ENCODE measurements around the gene EXTL1.

GRCh38 chr1:26055041-26055440 is 33.5 kb downstream of the EXTL1 start:
- TF ChIP-seq CTCF (IDR thresholded peaks at IDR 0.05 in 2 of 3, conservative IDR thresholded peaks at IDR 0.05 in 1 of 3; ENCODE audit: borderline replicate concordance in 1 of 3, insufficient read depth in 1 of 3, low read depth in 2 of 3, low read length in 2 of 3) (no peak), REST (IDR thresholded peaks at IDR 0.05; ENCODE audit: low read depth) (no peak), MAX (IDR thresholded peaks at IDR 0.05) (no peak)
